Measurements from ENCODE around the gene RNU6-9.

- TF ChIP-seq CTCF (IDR thresholded peaks at IDR 0.05) (no peak), POLR2A (IDR thresholded peaks at IDR 0.05) (no peak)
Observed at GRCh38 chr19:896999-897398, 3.7 kb downstream of the RNU6-9 start.
